ENCODE measurements around the gene FYN. TPM values are rescaled to one million over a fixed set of nuclear protein-coding genes. Genes with fewer than 3 reads are reported as not detected.

FYN gene
- total and polyA plus RNA-seq, 2 of the 8 experiments (the other 6 are each of a cell fraction or from before 2014, with no cell fraction given): 46.8 to 97.2 TPM

DNA sequence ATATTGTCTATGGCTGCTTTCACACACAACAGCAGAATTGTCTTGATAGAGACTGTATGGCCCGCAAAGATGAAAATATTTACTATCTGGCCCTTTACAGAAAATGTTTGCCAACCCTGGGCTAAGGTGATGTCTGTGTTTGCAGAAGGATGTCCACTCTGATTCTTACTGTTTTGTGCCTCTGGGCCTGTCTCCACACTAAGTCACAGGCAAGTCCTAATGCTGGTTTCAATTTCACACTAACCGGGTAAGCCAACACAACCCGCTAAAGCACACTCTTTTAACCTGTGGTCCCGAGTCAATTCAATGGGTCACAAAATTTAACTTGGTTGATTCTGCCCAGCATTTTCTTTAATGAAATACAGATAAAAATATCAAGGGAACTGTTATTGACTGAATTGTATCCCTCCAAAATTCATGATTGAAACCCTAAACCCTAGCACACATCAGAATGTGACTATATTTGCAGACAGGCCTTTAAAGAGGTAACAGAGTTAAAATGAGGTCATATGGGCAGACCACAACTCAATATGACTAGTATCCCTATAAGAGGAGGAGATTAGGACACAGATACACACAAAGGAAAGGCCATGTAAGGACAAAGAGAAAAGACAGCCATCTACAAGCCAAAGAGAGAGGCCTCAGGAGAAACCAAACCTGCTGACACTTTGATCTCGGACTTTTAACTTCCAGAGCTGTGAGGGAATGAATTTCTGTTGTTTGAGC, 78.4 kb downstream of the FYN start:
- no peak overlapping the region for H3K4me3 ChIP-seq (ENCODE audit: extremely low read depth in 1 of 4, insufficient read depth in 2 of 4, low read depth in 3 of 4, low read length in 4 of 4)
- WGBS, 2 experiments (ENCODE audit: extremely low coverage in 1 of 2, insufficient coverage in 1 of 2, insufficient read length in 1 of 2, insufficient replicate concordance in 2 of 2, low coverage in 1 of 2, low lambda C conversion rate in 2 of 2, missing lambda C conversion rate in 1 of 2): 91% methylated on average over 5 of the region's 5 CpGs; no CpG with 5 or more reads in 1 of the 2 experiments
- H2BK12ac ChIP-seq (ENCODE audit: low read depth, low read length): no peak overlapping the region
- no peak overlapping the region for H3K4me2 ChIP-seq (ENCODE audit: insufficient read depth in 1 of 2, low read depth in 2 of 2, low read length in 2 of 2)
- TF ChIP-seq HDAC2 (IDR thresholded peaks at IDR 0.05; ENCODE audit: borderline replicate concordance in 1 of 2, low read depth in 2 of 2, low read length in 2 of 2): no peak
- TF ChIP-seq, protein P1, sequence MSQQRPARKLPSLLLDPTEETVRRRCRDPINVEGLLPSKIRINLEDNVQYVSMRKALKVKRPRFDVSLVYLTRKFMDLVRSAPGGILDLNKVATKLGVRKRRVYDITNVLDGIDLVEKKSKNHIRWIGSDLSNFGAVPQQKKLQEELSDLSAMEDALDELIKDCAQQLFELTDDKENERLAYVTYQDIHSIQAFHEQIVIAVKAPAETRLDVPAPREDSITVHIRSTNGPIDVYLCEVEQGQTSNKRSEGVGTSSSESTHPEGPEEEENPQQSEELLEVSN (IDR thresholded peaks at IDR 0.05): no peak
- no peak for TF ChIP-seq EP300 (IDR thresholded peaks at IDR 0.05; ENCODE audit: borderline replicate concordance in 1 of 2, low read depth in 2 of 2, low read length in 2 of 2)
- no peak overlapping the region for H3K18ac ChIP-seq (ENCODE audit: extremely low read depth, low read length)
- H2BK5ac ChIP-seq (ENCODE audit: low read depth, low read length): no peak overlapping the region
- no peaks in the 10 kb centered on the region for H3K36me3 ChIP-seq (ENCODE audit: control insufficient read depth in 2 of 4, insufficient read depth in 4 of 4, low read length in 3 of 4)
- H2BK120ac ChIP-seq (replicated peaks; ENCODE audit: low read depth, low read length): no peak overlapping the region
- no peaks in the 10 kb centered on the region; the same call in 1 of the 2 replicates for H3K79me1 ChIP-seq (ENCODE audit: low read depth, low read length)
- H2BK20ac ChIP-seq (ENCODE audit: low read length): no peak overlapping the region
- H3K27me3 ChIP-seq (replicated peaks in 1 of 4; ENCODE audit: control insufficient read depth in 3 of 4, extremely low read depth in 1 of 4, insufficient read depth in 3 of 4, low read length in 3 of 4): no peaks in the 10 kb centered on the region
- no peak overlapping the region for H3K14ac ChIP-seq (ENCODE audit: insufficient read length)
- H3K9me3 ChIP-seq (ENCODE audit: insufficient read depth in 2 of 2, low read depth in 1 of 2, low read length in 1 of 2): no peaks in the 10 kb centered on the region
- no peak overlapping the region for H3K23ac ChIP-seq (ENCODE audit: insufficient read length)
- no peak for FAIRE-seq
- no peak overlapping the region for H4K91ac ChIP-seq (replicated peaks; ENCODE audit: insufficient read length, low read length)
- H2AFZ ChIP-seq (ENCODE audit: low read length): no peak overlapping the region
- ChIA-PET POLR2A (ENCODE audit: partially characterized antibody) (no interaction called here), CTCF (ENCODE audit: partially characterized antibody) (no interaction called here)
- DNase-seq (ENCODE audit: low read depth in 1 of 2, low spot score in 2 of 2): no peak
- H3K4ac ChIP-seq (replicated peaks; ENCODE audit: insufficient read length, low read depth, low read length): no peak overlapping the region
- no peaks in the 10 kb centered on the region for H3K23me2 ChIP-seq (ENCODE audit: low read depth, low read length)
- peaks cover 0 to 2% of the 10 kb centered on the region in 2 experiments for H4K20me1 ChIP-seq (replicated peaks in 1 of 2; ENCODE audit: control insufficient read depth in 1 of 2, insufficient read depth in 2 of 2, low read length in 2 of 2)
- H2BK15ac ChIP-seq (ENCODE audit: low read length): no peak overlapping the region
- peaks cover 0 to 12% of the 10 kb centered on the region in 2 experiments; a peak in 2 of 4 replicates for H3K79me2 ChIP-seq (ENCODE audit: control insufficient read depth in 1 of 2, insufficient read depth in 2 of 2, low read length in 2 of 2)
- H3K56ac ChIP-seq (replicated peaks; ENCODE audit: insufficient read length, low read depth, low read length): no peak overlapping the region
- H4K8ac ChIP-seq (ENCODE audit: extremely low read depth, insufficient read depth, low read length): no peak overlapping the region
- H3K4me1 ChIP-seq (replicated peaks in 1 of 4; ENCODE audit: control insufficient read depth in 3 of 4, insufficient read depth in 4 of 4, low read length in 3 of 4): peaks cover 0 to 12% (median 5%) of the 10 kb centered on the region in 4 experiments; a peak in 4 of 7 replicates
- no peak overlapping the region for H4K5ac ChIP-seq (ENCODE audit: insufficient read length, low read depth, low read length)
- no peak overlapping the region for H3K9ac ChIP-seq (replicated peaks in 1 of 4; ENCODE audit: extremely low read depth in 1 of 4, low read depth in 3 of 4, low read length in 3 of 4)
- no peak overlapping the region for H2AK5ac ChIP-seq (ENCODE audit: low read depth, low read length)
- H3K27ac ChIP-seq (ENCODE audit: low read depth, low read length): no peak overlapping the region
